ENCODE measurements around the gene SAXO1.

- no peak for TF ChIP-seq POLR2A (IDR thresholded peaks at IDR 0.05; ENCODE audit: low read depth, low read length)
- TF ChIP-seq TAF1 (IDR thresholded peaks at IDR 0.05; ENCODE audit: low read depth, low read length): no peak
Measured at GRCh38 chr9:18972675-18973074, 60.3 kb downstream of the SAXO1 start.

Measured in GM12891 (cell line).